Activated T-helper 2 cell treated with anti-CD3 and anti-CD28 coated beads, Interferon-gamma antibody, Interleukin-2, Interleukin-4, amounts not matched to agents 10 μg/mL and 5 μg/mL and 100 μg/mL, durations not matched to agents 14 hours and 24 hours and 36 hours (primary cell): ENCODE measurements around the gene COL5A1. TPM values are rescaled to one million over a fixed set of nuclear protein-coding genes. Genes with fewer than 3 reads are reported as not detected.

Experiments used
- DNase-seq: peaks from one replicate; pipeline ENCODE4 v3.0.0; 2021; ENCODE audit warnings: low spot score
- H3K27ac Mint-ChIP-seq: one replicate; pipeline ENCODE4 v1.8.0; 2021; ENCODE audit warnings: mixed read lengths
- H3K27me3 Mint-ChIP-seq: one replicate; pipeline ENCODE4 v1.8.0; 2021; ENCODE audit warnings: low read depth, mixed read lengths
- H3K36me3 Mint-ChIP-seq: one replicate; pipeline ENCODE4 v1.8.0; 2021; ENCODE audit warnings: low read depth, mixed read lengths
- H3K4me1 Mint-ChIP-seq: one replicate; pipeline ENCODE4 v1.8.0; 2021; ENCODE audit warnings: low read depth, mixed read lengths
- H3K4me3 Mint-ChIP-seq: one replicate; pipeline ENCODE4 v1.8.0; 2021; ENCODE audit warnings: low read depth, mild to moderate bottlenecking, moderate library complexity, mixed read lengths
- H3K9me3 Mint-ChIP-seq: one replicate; pipeline ENCODE4 v1.8.0; 2021; ENCODE audit warnings: mixed read lengths
- intact Hi-C: fragments of 100-400 bp; cut with micrococcal nuclease; formaldehyde crosslinking; loops from one replicate; pipeline ENCODE4 v1.15.1; 2023
- total RNA-seq: library from RNA; stranded (reverse); gene quantifications from 2 replicates; pipeline ENCODE4 v1.2.3, GENCODE V29; 2022

The COL5A1 gene
- total RNA-seq, 1 donor from 2014 or later, result not detected

GRCh38 chr9:134863306-134863902, 221.8 kb downstream of the COL5A1 start:
- Mint-ChIP-seq H3K27ac (no peak overlapping the region), H3K27me3 (peaks cover 3% of the 10 kb centered on the region), H3K4me3 (no peak overlapping the region), H3K4me1 (peaks cover 3% of the 10 kb centered on the region), H3K36me3 (no peaks in the 10 kb centered on the region), H3K9me3 (no peaks in the 10 kb centered on the region)
- intact Hi-C loops, result no loop called here
- DNase-seq, result no peak

GRCh38 chr9:134863941-134864820, 222.6 kb downstream of the COL5A1 start:
- H3K27ac Mint-ChIP-seq, result no peak overlapping the region
- intact Hi-C loops, result no loop called here

GRCh38 chr9:134864821-134865190, 223.2 kb downstream of the COL5A1 start:
- no peak for DNase-seq
- no peak overlapping the region for H3K4me3 Mint-ChIP-seq
- H3K27ac Mint-ChIP-seq, result no peak overlapping the region
- no peaks in the 10 kb centered on the region for H3K9me3 Mint-ChIP-seq
- intact Hi-C loops, result no loop called here
- H3K4me1 Mint-ChIP-seq, result no peaks in the 10 kb centered on the region
- H3K36me3 Mint-ChIP-seq, result no peaks in the 10 kb centered on the region
- H3K27me3 Mint-ChIP-seq, result peaks cover 3% of the 10 kb centered on the region

More at GRCh38 chr9:134863941-134864820, 222.6 kb downstream of the COL5A1 start:
- DNase-seq, result no peak
- Mint-ChIP-seq H3K36me3 (no peaks in the 10 kb centered on the region), H3K4me3 (no peak overlapping the region), H3K9me3 (no peaks in the 10 kb centered on the region), H3K4me1 (no peaks in the 10 kb centered on the region), H3K27me3 (peaks cover 3% of the 10 kb centered on the region)

GRCh38 chr9:134867917-134868750, 226.5 kb downstream of the COL5A1 start:
- no peaks in the 10 kb centered on the region for H3K36me3 Mint-ChIP-seq
- H3K27ac Mint-ChIP-seq, result no peak overlapping the region
- DNase-seq, result no peak
- H3K4me3 Mint-ChIP-seq, result no peak overlapping the region
- intact Hi-C loops, result no loop called here
- no peaks in the 10 kb centered on the region for H3K27me3 Mint-ChIP-seq
- no peaks in the 10 kb centered on the region for H3K9me3 Mint-ChIP-seq
- H3K4me1 Mint-ChIP-seq, result no peaks in the 10 kb centered on the region

GRCh38 chr9:134868751-134869553, 227.3 kb downstream of the COL5A1 start:
- no peak overlapping the region for H3K27ac Mint-ChIP-seq
- no peak for DNase-seq
- H3K4me3 Mint-ChIP-seq, result no peak overlapping the region
- H3K27me3 Mint-ChIP-seq, result no peaks in the 10 kb centered on the region
- intact Hi-C loops, result no loop called here
- no peaks in the 10 kb centered on the region for H3K36me3 Mint-ChIP-seq
- no peaks in the 10 kb centered on the region for H3K4me1 Mint-ChIP-seq
- H3K9me3 Mint-ChIP-seq, result no peaks in the 10 kb centered on the region

GRCh38 chr9:134869554-134870300, 228.1 kb downstream of the COL5A1 start:
- H3K4me3 Mint-ChIP-seq, result no peak overlapping the region
- H3K36me3 Mint-ChIP-seq, result no peaks in the 10 kb centered on the region
- H3K27me3 Mint-ChIP-seq, result no peaks in the 10 kb centered on the region
- H3K27ac Mint-ChIP-seq, result no peak overlapping the region
- H3K4me1 Mint-ChIP-seq, result no peaks in the 10 kb centered on the region
- no peaks in the 10 kb centered on the region for H3K9me3 Mint-ChIP-seq
- intact Hi-C loops, result no loop called here
- no peak for DNase-seq

GRCh38 chr9:134870301-134870694, 228.7 kb downstream of the COL5A1 start:
- Mint-ChIP-seq H3K9me3 (no peaks in the 10 kb centered on the region), H3K36me3 (no peaks in the 10 kb centered on the region), H3K27me3 (peaks cover 2% of the 10 kb centered on the region), H3K4me1 (no peaks in the 10 kb centered on the region), H3K27ac (no peak overlapping the region), H3K4me3 (no peak overlapping the region)
- intact Hi-C loops, result no loop called here
- no peak for DNase-seq

- Mint-ChIP-seq H3K9me3 (no peaks in the 10 kb centered on the region), H3K4me1 (no peaks in the 10 kb centered on the region), H3K27ac (no peak overlapping the region), H3K36me3 (no peaks in the 10 kb centered on the region), H3K27me3 (peaks cover 2% of the 10 kb centered on the region), H3K4me3 (no peak overlapping the region)
- intact Hi-C loops, result no loop called here
- DNase-seq, result no peak
Observed at GRCh38 chr9:134870746-134871662, 229.4 kb downstream of the COL5A1 start.

GRCh38 chr9:134871697-134872340, 230.2 kb downstream of the COL5A1 start:
- Mint-ChIP-seq H3K9me3 (no peaks in the 10 kb centered on the region), H3K4me1 (no peaks in the 10 kb centered on the region), H3K27ac (no peak overlapping the region), H3K4me3 (no peak overlapping the region), H3K27me3 (peaks cover 2% of the 10 kb centered on the region), H3K36me3 (no peaks in the 10 kb centered on the region)
- intact Hi-C loops, result no loop called here
- no peak for DNase-seq

GRCh38 chr9:134872482-134873231, 231.1 kb downstream of the COL5A1 start:
- no peaks in the 10 kb centered on the region for H3K36me3 Mint-ChIP-seq
- no peak overlapping the region for H3K4me3 Mint-ChIP-seq
- no peaks in the 10 kb centered on the region for H3K9me3 Mint-ChIP-seq
- H3K27me3 Mint-ChIP-seq, result peaks cover 2% of the 10 kb centered on the region
- intact Hi-C loops, result no loop called here
- DNase-seq, result no peak
- H3K27ac Mint-ChIP-seq, result no peak overlapping the region
- no peaks in the 10 kb centered on the region for H3K4me1 Mint-ChIP-seq
